OCI-LY1 (cell line): ENCODE results near the gene TST.
A peak's percentile ranks its signal among the peaks of the same experiment; 100 is the strongest.

Experiments used
- H2AFZ ChIP-seq: fragments of 200-600 bp; sonication (generic), shearing (Covaris generic); 2 replicates; pipeline ENCODE4 v1.6.0; 2014; ENCODE audit warnings: antibody characterized with exemption, mild to moderate bottlenecking, low read length
- H3F3A ChIP-seq: fragments of 200-600 bp; sonication (generic), shearing (Covaris generic); 2 replicates; pipeline ENCODE4 v1.6.0; 2014; ENCODE audit warnings: mild to moderate bottlenecking, antibody characterized with exemption, low read length, moderate library complexity; ENCODE audit not compliant: insufficient read depth
- H3K27ac ChIP-seq: fragments of 200-600 bp; sonication (generic); 2 replicates; pipeline ENCODE4 v1.5.1; 2014; ENCODE audit warnings: low read length, mixed run types, mild to moderate bottlenecking, low read depth; ENCODE audit not compliant: poor library complexity, severe bottlenecking
- H3K27me3 ChIP-seq: fragments of 200-600 bp; sonication (generic); 2 replicates; pipeline ENCODE4 v1.6.0; 2014; ENCODE audit warnings: antibody characterized with exemption, mild to moderate bottlenecking, low read length, moderate library complexity; ENCODE audit not compliant: insufficient read depth
- H3K36me3 ChIP-seq: fragments of 200-600 bp; sonication (generic); 2 replicates; pipeline ENCODE4 v1.6.1; 2014; ENCODE audit warnings: mild to moderate bottlenecking, antibody characterized with exemption, low read length, moderate library complexity, mixed read lengths; ENCODE audit not compliant: insufficient read depth
- H3K4me1 ChIP-seq: fragments of 200-600 bp; sonication (generic); 2 replicates; pipeline ENCODE4 v1.5.1; 2014; ENCODE audit warnings: mild to moderate bottlenecking, low read length, moderate library complexity; ENCODE audit not compliant: insufficient read depth, severe bottlenecking
- H3K4me2 ChIP-seq: fragments of 200-600 bp; sonication (generic), shearing (Covaris generic); 2 replicates; pipeline ENCODE4 v1.6.1; 2014; ENCODE audit warnings: low read length
- H3K4me3 ChIP-seq: fragments of 200-600 bp; sonication (generic); 2 replicates; pipeline ENCODE4 v1.5.1; 2014; ENCODE audit warnings: low read length, low read depth, mild to moderate bottlenecking, mixed read lengths; ENCODE audit not compliant: poor library complexity, severe bottlenecking
- H3K79me2 ChIP-seq: fragments of 200-600 bp; shearing (Covaris generic); 2 replicates; pipeline ENCODE4 v1.6.1; 2016; ENCODE audit warnings: mixed run types, low read length, mixed read lengths; ENCODE audit not compliant: insufficient read depth
- H3K9ac ChIP-seq: fragments of 200-600 bp; sonication (generic), shearing (Covaris generic); 2 replicates; pipeline ENCODE4 v1.6.1; 2014; ENCODE audit warnings: mild to moderate bottlenecking, low read length, mixed read lengths
- H3K9me2 ChIP-seq: fragments of 200-600 bp; sonication (generic), shearing (Covaris generic); 2 replicates; pipeline ENCODE4 v1.6.1; 2014; ENCODE audit warnings: low read depth, mild to moderate bottlenecking, low read length, mixed read lengths
- H3K9me3 ChIP-seq: fragments of 200-600 bp; shearing (Covaris generic); 2 replicates; pipeline ENCODE4 v1.6.1; 2014; ENCODE audit warnings: low read length, mixed read lengths
- H4K20me1 ChIP-seq: fragments of 200-600 bp; sonication (generic), shearing (Covaris generic); 2 replicates; pipeline ENCODE4 v1.6.0; 2016; ENCODE audit warnings: mild to moderate bottlenecking, low read length; ENCODE audit not compliant: insufficient read depth
- EZH2 ChIP-seq: fragments of 200-600 bp; sonication (generic), shearing (Covaris generic); IDR thresholded peaks from 2 replicates; pipeline ENCODE4 v1.8.0; 2017; ENCODE audit warnings: borderline replicate concordance, mixed run types, mild to moderate bottlenecking, antibody characterized with exemption, low read length, moderate library complexity, mixed read lengths
- TF ChIP-seq, protein P1 (sequence below): fragments of 200-600 bp; sonication (generic), shearing (Covaris generic); IDR thresholded peaks from 2 replicates; pipeline ENCODE4 v1.5.1; 2017; ENCODE audit warnings: mild to moderate bottlenecking, antibody characterized with exemption, low read length, moderate library complexity, mixed read lengths

The TST gene

DNA sequence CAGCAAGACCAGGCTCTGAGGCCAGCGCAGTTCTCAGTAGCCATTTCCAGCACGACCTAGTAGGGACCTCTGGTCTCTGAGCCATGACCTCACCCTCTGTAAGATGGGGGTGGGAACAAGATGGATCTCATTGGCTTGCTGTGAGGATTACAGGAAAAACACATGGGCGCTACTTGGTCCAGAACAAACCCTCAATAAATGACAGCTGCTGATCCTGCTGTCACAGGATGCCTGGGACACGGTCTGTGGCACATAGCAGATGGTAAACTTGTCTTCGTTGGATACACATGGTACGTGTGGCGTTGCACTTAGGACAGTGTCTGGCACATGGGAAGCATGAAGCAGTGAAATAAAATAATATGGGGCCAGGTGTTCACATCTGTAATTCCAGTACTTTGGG is 27.8 kb upstream of the TST start:
- peaks cover 4% of the 10 kb centered on the region; the same call in 1 of the 2 replicates for H3K27me3 ChIP-seq
- no peaks in the 10 kb centered on the region for H3K9me2 ChIP-seq
- H3K4me2 ChIP-seq, result no peak overlapping the region
- no peaks in the 10 kb centered on the region for H3F3A ChIP-seq
- H3K36me3 ChIP-seq, result no peaks in the 10 kb centered on the region
- H3K27ac ChIP-seq, result no peak overlapping the region
- no peaks in the 10 kb centered on the region for H4K20me1 ChIP-seq
- no peak overlapping the region for H2AFZ ChIP-seq
- H3K4me1 ChIP-seq, result peaks cover 4% of the 10 kb centered on the region
- H3K9me3 ChIP-seq, result no peaks in the 10 kb centered on the region
- H3K4me3 ChIP-seq, result no peak overlapping the region
- H3K9ac ChIP-seq, result no peak overlapping the region
- H3K79me2 ChIP-seq, result no peaks in the 10 kb centered on the region
- TF ChIP-seq EZH2, result no peak
- TF ChIP-seq, protein P1, sequence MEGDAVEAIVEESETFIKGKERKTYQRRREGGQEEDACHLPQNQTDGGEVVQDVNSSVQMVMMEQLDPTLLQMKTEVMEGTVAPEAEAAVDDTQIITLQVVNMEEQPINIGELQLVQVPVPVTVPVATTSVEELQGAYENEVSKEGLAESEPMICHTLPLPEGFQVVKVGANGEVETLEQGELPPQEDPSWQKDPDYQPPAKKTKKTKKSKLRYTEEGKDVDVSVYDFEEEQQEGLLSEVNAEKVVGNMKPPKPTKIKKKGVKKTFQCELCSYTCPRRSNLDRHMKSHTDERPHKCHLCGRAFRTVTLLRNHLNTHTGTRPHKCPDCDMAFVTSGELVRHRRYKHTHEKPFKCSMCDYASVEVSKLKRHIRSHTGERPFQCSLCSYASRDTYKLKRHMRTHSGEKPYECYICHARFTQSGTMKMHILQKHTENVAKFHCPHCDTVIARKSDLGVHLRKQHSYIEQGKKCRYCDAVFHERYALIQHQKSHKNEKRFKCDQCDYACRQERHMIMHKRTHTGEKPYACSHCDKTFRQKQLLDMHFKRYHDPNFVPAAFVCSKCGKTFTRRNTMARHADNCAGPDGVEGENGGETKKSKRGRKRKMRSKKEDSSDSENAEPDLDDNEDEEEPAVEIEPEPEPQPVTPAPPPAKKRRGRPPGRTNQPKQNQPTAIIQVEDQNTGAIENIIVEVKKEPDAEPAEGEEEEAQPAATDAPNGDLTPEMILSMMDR, result no peak

DNA sequence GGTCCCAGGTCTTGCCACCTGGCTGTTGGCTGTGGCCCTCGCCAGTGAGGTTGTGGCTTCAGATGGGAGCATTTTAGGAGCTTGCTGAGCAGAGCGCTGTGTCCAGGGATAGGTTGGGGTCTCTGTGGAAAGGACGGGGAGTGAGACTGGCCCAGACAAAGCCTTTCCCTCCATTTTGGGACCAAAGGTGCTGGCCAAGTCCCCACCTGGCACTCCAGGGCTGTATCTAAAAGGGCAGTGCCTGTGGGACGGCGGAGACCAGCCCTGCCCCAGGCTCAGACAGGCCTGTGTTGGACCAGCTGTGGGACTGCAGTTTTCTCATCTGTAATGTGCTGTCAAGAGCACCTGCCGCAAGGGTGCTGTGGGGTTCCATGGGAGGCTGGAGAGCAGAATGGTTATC is 27.3 kb upstream of the TST start:
- Histone ChIP-seq H3K4me1 (no peaks in the 10 kb centered on the region), H3K36me3 (no peaks in the 10 kb centered on the region), H4K20me1 (no peaks in the 10 kb centered on the region), H3K27me3 (peaks cover 4% of the 10 kb centered on the region; the same call in 1 of the 2 replicates), H3K4me3 (no peak overlapping the region), H3K9me2 (no peaks in the 10 kb centered on the region), H3K27ac (no peak overlapping the region), H3F3A (no peaks in the 10 kb centered on the region), H3K9me3 (no peaks in the 10 kb centered on the region), H3K4me2 (no peak overlapping the region), H3K79me2 (no peaks in the 10 kb centered on the region), H2AFZ (no peak overlapping the region), H3K9ac (no peak overlapping the region)
- TF ChIP-seq EZH2, result no peak
- TF ChIP-seq, protein P1, result no peak

DNA sequence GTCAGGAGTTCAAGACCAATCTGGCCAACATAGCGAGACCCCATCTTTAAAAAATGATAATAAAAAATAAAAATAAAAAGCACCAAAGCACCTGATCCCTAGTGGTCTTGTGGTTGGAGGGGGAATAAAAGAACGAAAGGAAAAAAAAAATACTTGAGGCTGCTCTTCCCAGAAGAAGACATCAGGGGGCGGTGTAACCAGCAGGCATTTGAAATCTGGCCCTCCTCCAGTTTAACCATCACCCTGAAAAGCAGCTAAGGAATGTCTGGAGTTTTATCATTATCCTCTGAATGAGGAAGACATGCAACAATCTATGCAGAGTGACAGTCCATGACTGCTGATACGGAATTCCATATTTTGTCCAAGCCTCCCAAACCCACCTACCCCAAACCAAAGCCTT is 26.7 kb upstream of the TST start:
- Histone ChIP-seq H3K9me2 (no peaks in the 10 kb centered on the region), H2AFZ (no peak overlapping the region), H3K4me3 (no peak overlapping the region), H3F3A (no peaks in the 10 kb centered on the region), H4K20me1 (no peaks in the 10 kb centered on the region), H3K9ac (no peak overlapping the region), H3K9me3 (no peaks in the 10 kb centered on the region), H3K4me1 (no peaks in the 10 kb centered on the region), H3K79me2 (no peaks in the 10 kb centered on the region), H3K4me2 (no peak overlapping the region), H3K36me3 (no peaks in the 10 kb centered on the region), H3K27me3 (peaks cover 4% of the 10 kb centered on the region; the same call in 1 of the 2 replicates), H3K27ac (no peak overlapping the region)
- TF ChIP-seq, protein P1, result peak; percentile 60
- no peak for TF ChIP-seq EZH2
